CD4-positive, CD25-positive, alpha-beta regulatory T cell (primary cell): ENCODE measurements around the gene DLG2. TPM values are rescaled to one million over a fixed set of nuclear protein-coding genes. Genes with fewer than 3 reads are reported as not detected.
A peak's percentile ranks its signal among the peaks of the same experiment; 100 is the strongest.

Experiments used
- ATAC-seq, 2 donors: fragments of 150-1000 bp; cut with Tn5 transposase; one replicate each; pipeline ENCODE4 v1.10.0; 2021; ENCODE audit warnings: low read depth in 2 of 2, moderate number of reproducible peaks in 2 of 2, moderate library complexity in 1 of 2
- DNase-seq, 3 donors: peaks; one replicate each; pipeline versions ENCODE4 v3.0.0 to v3.0.0-alpha.2; 2012 to 2022; ENCODE audit warnings: mixed read lengths in 1 of 3
- H3K27ac ChIP-seq: one replicate; pipeline ENCODE4 v1.7.0; 2013; ENCODE audit warnings: mild to moderate bottlenecking, low read length; ENCODE audit not compliant: insufficient read depth, poor library complexity, severe bottlenecking
- H3K27me3 ChIP-seq: one replicate; pipeline ENCODE4 v1.7.0; 2013; ENCODE audit warnings: low read length; ENCODE audit not compliant: control insufficient read depth, insufficient read depth
- H3K36me3 ChIP-seq: one replicate; pipeline ENCODE4 v1.7.0; 2013; ENCODE audit warnings: mild to moderate bottlenecking, low read length, moderate library complexity; ENCODE audit not compliant: control insufficient read depth, insufficient read depth
- H3K4me1 ChIP-seq: 2 replicates; pipeline ENCODE4 v1.7.0; 2013; ENCODE audit warnings: mild to moderate bottlenecking, low read length; ENCODE audit not compliant: insufficient read depth, control insufficient read depth, poor library complexity, severe bottlenecking
- H3K4me3 ChIP-seq: one replicate; pipeline ENCODE4 v1.7.0; 2013; ENCODE audit warnings: low read depth, mild to moderate bottlenecking, low read length, moderate library complexity
- H3K9me3 ChIP-seq, 2 experiments: 1 replicate in 1 of 2; 2 replicates in 1 of 2; pipeline ENCODE4 v1.7.0; 2013; ENCODE audit warnings: low read length in 2 of 2, mild to moderate bottlenecking in 1 of 2, moderate library complexity in 1 of 2; ENCODE audit not compliant: control insufficient read depth in 2 of 2
- H3K27ac Mint-ChIP-seq, 3 donors: one replicate each; pipeline ENCODE4 v1.8.0; 2020 to 2022; ENCODE audit warnings: mild to moderate bottlenecking in 3 of 3, mixed read lengths in 3 of 3, moderate library complexity in 2 of 3
- H3K27me3 Mint-ChIP-seq: one replicate; pipeline ENCODE4 v1.8.0; 2022; ENCODE audit warnings: mild to moderate bottlenecking, mixed read lengths
- H3K36me3 Mint-ChIP-seq: one replicate; pipeline ENCODE4 v1.8.0; 2020; ENCODE audit warnings: mixed read lengths
- H3K4me1 Mint-ChIP-seq, 4 donors: one replicate each; pipeline ENCODE4 v1.8.0; 2020 to 2022; ENCODE audit warnings: mixed read lengths in 4 of 4, mild to moderate bottlenecking in 1 of 4
- H3K4me3 Mint-ChIP-seq, 4 donors: one replicate each; pipeline ENCODE4 v1.8.0; 2020 to 2022; ENCODE audit warnings: mild to moderate bottlenecking in 4 of 4, mixed read lengths in 4 of 4, moderate library complexity in 3 of 4
- H3K9me3 Mint-ChIP-seq, 7 donors: one replicate each; pipeline ENCODE4 v1.8.0; 2020 to 2022; ENCODE audit warnings: mixed read lengths in 7 of 7, mild to moderate bottlenecking in 3 of 7, moderate library complexity in 2 of 7
- polyA plus RNA-seq, 4 donors: library from polyadenylated mRNA; unstranded; fragments of 300-500 nt; fragmentation: Illumina TruSeq; gene quantifications; one replicate each; pipeline ENCODE4 v1.2.3, GENCODE V29; 2021
- total RNA-seq: library from RNA; stranded (reverse); gene quantifications from one replicate; pipeline ENCODE4 v1.2.3, GENCODE V29; 2022

Gene DLG2
- total and polyA plus RNA-seq, 5 donors from 2014 or later = 0.26 to 2.0 (median 0.94) TPM

- H3K9me3 Mint-ChIP-seq = peaks cover 0 to 20% (median 2%) of the 10 kb centered on the region in 7 donors
- H3K9me3 ChIP-seq = no peaks in the 10 kb centered on the region
- H3K4me3 ChIP-seq = no peak overlapping the region
- H3K27ac Mint-ChIP-seq = no peak overlapping the region
- H3K36me3 ChIP-seq = no peaks in the 10 kb centered on the region
- H3K4me3 Mint-ChIP-seq = no peak overlapping the region
- H3K36me3 Mint-ChIP-seq = no peaks in the 10 kb centered on the region
- H3K27me3 ChIP-seq = no peaks in the 10 kb centered on the region
- no peak for DNase-seq
- no peaks in the 10 kb centered on the region for H3K4me1 Mint-ChIP-seq
- H3K27ac ChIP-seq = no peak overlapping the region
- H3K4me1 ChIP-seq = no peaks in the 10 kb centered on the region
- no peaks in the 10 kb centered on the region for H3K27me3 Mint-ChIP-seq
- no peak for ATAC-seq
Observed at GRCh38 chr11:84642500-84642899, 984.6 kb downstream of the DLG2 start.

DNA sequence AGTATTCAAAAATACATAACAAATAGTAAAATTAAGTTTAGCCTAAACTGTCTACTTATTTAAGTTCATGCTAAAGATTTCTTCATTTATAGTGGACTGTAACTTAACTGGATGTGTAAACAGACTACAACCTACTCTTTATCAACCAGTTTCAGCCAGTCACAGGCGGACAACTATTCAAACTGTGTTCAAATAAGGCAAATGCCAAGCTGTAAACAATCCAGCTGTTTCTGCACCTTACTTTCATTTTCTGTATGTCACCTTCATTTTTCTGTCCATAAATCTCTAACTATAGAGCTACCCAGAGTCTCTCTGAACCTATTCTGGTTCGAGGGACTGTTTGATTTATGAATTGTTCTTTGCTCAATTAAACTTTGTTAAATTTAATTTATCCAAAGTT lies 992.8 kb downstream of the DLG2 start:
- no peaks in the 10 kb centered on the region for H3K4me1 ChIP-seq
- H3K9me3 ChIP-seq = no peaks in the 10 kb centered on the region
- H3K36me3 Mint-ChIP-seq = no peaks in the 10 kb centered on the region
- no peak overlapping the region for H3K27ac ChIP-seq
- no peak for ATAC-seq
- no peaks in the 10 kb centered on the region for H3K27me3 ChIP-seq
- H3K36me3 ChIP-seq = no peaks in the 10 kb centered on the region
- no peak overlapping the region for H3K27ac Mint-ChIP-seq
- peaks cover 0 to 9% (median 3%) of the 10 kb centered on the region in 7 donors for H3K9me3 Mint-ChIP-seq
- H3K27me3 Mint-ChIP-seq = no peaks in the 10 kb centered on the region
- H3K4me3 Mint-ChIP-seq = no peak overlapping the region
- no peak overlapping the region for H3K4me3 ChIP-seq
- DNase-seq = no peak
- H3K4me1 Mint-ChIP-seq = no peaks in the 10 kb centered on the region

- no peaks in the 10 kb centered on the region for H3K36me3 Mint-ChIP-seq
- Histone ChIP-seq H3K27ac (no peak overlapping the region), H3K36me3 (no peaks in the 10 kb centered on the region), H3K4me1 (no peaks in the 10 kb centered on the region), H3K9me3 (no peaks in the 10 kb centered on the region), H3K4me3 (no peak overlapping the region), H3K27me3 (no peaks in the 10 kb centered on the region)
- H3K9me3 Mint-ChIP-seq = peaks cover 0 to 19% (median 4%) of the 10 kb centered on the region in 7 donors
- H3K27ac Mint-ChIP-seq = no peak overlapping the region
- H3K4me1 Mint-ChIP-seq = no peaks in the 10 kb centered on the region
- ATAC-seq (no peak), DNase-seq (no peak)
- H3K27me3 Mint-ChIP-seq = no peaks in the 10 kb centered on the region
- no peak overlapping the region for H3K4me3 Mint-ChIP-seq
Observed at GRCh38 chr11:84628871-84629620, 998.1 kb downstream of the DLG2 start.

DNA sequence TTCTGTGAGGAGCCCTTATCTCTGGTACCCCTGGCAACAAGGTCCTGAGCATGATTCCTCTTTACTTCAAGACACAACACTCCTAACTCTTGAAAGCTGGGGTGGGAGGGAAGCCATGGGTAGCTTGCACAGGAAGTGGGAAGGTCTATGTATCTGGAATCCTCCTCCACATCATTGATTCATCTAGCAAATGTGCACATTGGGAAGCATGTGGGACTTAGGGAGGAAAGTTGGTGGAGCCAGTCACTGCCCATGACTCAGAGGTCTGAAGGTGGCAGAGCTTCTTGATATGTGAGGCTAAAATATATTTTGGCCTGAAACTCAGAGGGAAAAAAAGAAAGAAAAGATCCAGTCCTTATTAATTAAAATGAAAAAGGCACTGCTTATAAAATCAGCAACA lies 1000.9 kb downstream of the DLG2 start:
- Mint-ChIP-seq H3K27ac (no peak overlapping the region), H3K4me1 (no peaks in the 10 kb centered on the region), H3K36me3 (no peaks in the 10 kb centered on the region)

DNA sequence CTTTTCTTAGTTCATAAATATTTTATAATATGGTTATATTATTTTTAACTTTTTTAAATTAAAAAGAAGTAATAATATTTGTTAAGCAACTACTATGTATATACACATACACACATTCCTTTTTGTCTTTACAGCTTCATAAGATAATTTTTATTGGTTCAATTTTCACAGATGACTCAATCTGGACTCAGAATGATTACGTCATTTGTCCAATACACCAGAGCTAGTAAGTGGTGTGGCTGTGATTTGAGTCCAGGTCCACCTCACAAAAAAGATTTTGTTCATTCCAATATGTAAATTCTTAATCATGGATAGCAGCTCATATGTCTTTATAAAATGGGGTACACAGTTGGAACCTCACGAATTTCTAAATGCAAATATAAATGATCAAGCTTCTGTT lies 1014.5 kb downstream of the DLG2 start:
- DNase-seq = no peak
- Histone ChIP-seq H3K4me3 (no peak overlapping the region), H3K4me1 (no peaks in the 10 kb centered on the region), H3K27ac (no peak overlapping the region), H3K36me3 (no peaks in the 10 kb centered on the region), H3K9me3 (no peaks in the 10 kb centered on the region), H3K27me3 (no peaks in the 10 kb centered on the region)
- Mint-ChIP-seq H3K27ac (no peak overlapping the region), H3K4me3 (no peak overlapping the region), H3K36me3 (no peaks in the 10 kb centered on the region), H3K4me1 (no peaks in the 10 kb centered on the region), H3K9me3 (peaks cover 0 to 30% (median 5%) of the 10 kb centered on the region in 7 donors), H3K27me3 (no peaks in the 10 kb centered on the region)
- no peak for ATAC-seq

More for the DNA sequence above, 1000.9 kb downstream of the DLG2 start:
- Mint-ChIP-seq H3K9me3 (peaks cover 0 to 27% (median 6%) of the 10 kb centered on the region in 7 donors), H3K4me3 (no peak overlapping the region), H3K27me3 (no peaks in the 10 kb centered on the region)
- no peaks in the 10 kb centered on the region for H3K4me1 ChIP-seq
- H3K36me3 ChIP-seq = no peaks in the 10 kb centered on the region
- DNase-seq = no peak
- H3K4me3 ChIP-seq = no peak overlapping the region
- no peaks in the 10 kb centered on the region for H3K9me3 ChIP-seq
- no peak overlapping the region for H3K27ac ChIP-seq
- ATAC-seq = no peak
- no peaks in the 10 kb centered on the region for H3K27me3 ChIP-seq

GRCh38 chr11:84608837-84609196 lies 1018.3 kb downstream of the DLG2 start:
- ATAC-seq = no peak
- Histone ChIP-seq H3K27ac (no peak overlapping the region), H3K4me3 (no peak overlapping the region), H3K27me3 (no peaks in the 10 kb centered on the region), H3K36me3 (no peaks in the 10 kb centered on the region), H3K4me1 (no peaks in the 10 kb centered on the region), H3K9me3 (no peaks in the 10 kb centered on the region)
- H3K4me1 Mint-ChIP-seq = no peaks in the 10 kb centered on the region
- DNase-seq = no peak
- H3K36me3 Mint-ChIP-seq = no peaks in the 10 kb centered on the region
- H3K4me3 Mint-ChIP-seq = no peak overlapping the region
- H3K27me3 Mint-ChIP-seq = no peaks in the 10 kb centered on the region
- H3K9me3 Mint-ChIP-seq = peaks cover 0 to 17% (median 2%) of the 10 kb centered on the region in 7 donors
- H3K27ac Mint-ChIP-seq = no peak overlapping the region

- no peaks in the 10 kb centered on the region for H3K4me1 Mint-ChIP-seq
Observed at GRCh38 chr11:84607975-84608836, 1018.9 kb downstream of the DLG2 start.

More at GRCh38 chr11:84607975-84608836, 1018.9 kb downstream of the DLG2 start:
- Mint-ChIP-seq H3K4me3 (no peak overlapping the region), H3K9me3 (peaks cover 0 to 14% (median 2%) of the 10 kb centered on the region in 7 donors), H3K36me3 (no peaks in the 10 kb centered on the region), H3K27ac (peak overlapping the region in 1 of 3 donors; percentile 24), H3K27me3 (no peaks in the 10 kb centered on the region)
- H3K36me3 ChIP-seq = no peaks in the 10 kb centered on the region
- H3K4me1 ChIP-seq = no peaks in the 10 kb centered on the region
- H3K27ac ChIP-seq = no peak overlapping the region
- no peak for ATAC-seq
- DNase-seq = no peak
- H3K27me3 ChIP-seq = no peaks in the 10 kb centered on the region
- H3K4me3 ChIP-seq = no peak overlapping the region
- H3K9me3 ChIP-seq = no peaks in the 10 kb centered on the region
